ENCODE data around the gene LRRC15.

DNA sequence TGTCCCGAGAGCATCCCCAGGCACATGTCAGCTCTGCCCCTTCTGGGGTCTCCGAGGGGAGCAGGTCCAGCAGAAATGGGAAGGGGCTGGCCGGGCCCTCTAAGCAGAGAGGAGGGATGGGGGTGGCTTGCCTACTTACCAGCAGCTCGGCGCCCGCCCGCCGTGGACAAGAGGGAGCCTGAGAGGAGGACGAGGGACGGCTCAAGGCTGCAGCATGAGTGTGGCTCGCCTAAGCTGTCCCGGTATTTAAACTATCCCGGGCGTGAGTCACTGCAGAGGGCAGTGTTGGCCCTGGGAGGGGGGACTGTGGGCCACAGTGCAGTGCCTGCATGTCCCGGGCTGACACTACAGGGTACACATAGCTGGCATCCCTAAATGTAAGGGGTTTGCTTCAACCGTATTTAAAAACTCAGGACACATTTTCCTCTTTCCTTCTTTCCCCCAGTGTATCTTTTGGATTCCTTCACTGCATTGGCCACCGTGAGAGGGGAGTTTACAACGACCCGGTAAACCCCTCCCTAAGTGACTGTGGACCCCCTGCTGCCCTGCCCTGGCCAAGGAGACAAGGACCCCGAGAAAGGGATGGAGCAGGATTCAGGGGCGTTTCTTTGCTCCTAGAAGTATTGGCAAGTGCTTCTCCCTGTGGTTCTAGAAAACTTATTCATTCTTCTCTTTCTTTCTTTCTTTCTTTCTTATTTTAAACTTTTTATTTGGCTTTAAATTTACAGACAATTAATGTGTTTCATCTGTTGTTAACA lies at the start of gene LRRC15:
- TF ChIP-seq, protein P1, sequence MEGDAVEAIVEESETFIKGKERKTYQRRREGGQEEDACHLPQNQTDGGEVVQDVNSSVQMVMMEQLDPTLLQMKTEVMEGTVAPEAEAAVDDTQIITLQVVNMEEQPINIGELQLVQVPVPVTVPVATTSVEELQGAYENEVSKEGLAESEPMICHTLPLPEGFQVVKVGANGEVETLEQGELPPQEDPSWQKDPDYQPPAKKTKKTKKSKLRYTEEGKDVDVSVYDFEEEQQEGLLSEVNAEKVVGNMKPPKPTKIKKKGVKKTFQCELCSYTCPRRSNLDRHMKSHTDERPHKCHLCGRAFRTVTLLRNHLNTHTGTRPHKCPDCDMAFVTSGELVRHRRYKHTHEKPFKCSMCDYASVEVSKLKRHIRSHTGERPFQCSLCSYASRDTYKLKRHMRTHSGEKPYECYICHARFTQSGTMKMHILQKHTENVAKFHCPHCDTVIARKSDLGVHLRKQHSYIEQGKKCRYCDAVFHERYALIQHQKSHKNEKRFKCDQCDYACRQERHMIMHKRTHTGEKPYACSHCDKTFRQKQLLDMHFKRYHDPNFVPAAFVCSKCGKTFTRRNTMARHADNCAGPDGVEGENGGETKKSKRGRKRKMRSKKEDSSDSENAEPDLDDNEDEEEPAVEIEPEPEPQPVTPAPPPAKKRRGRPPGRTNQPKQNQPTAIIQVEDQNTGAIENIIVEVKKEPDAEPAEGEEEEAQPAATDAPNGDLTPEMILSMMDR (IDR thresholded peaks at IDR 0.05): no peak
- no peak for TF ChIP-seq POLR2AphosphoS5 (IDR thresholded peaks at IDR 0.05)
- TF ChIP-seq POLR2A (IDR thresholded peaks at IDR 0.05): no peak
- no peak for TF ChIP-seq EP300 (IDR thresholded peaks at IDR 0.05; ENCODE audit: low read depth)

Measured in transverse colon (tissue), 4 donors.